Effector memory CD4-positive, alpha-beta T cell (primary cell): ENCODE data around the gene NHLH1.

Experiments
- DNase-seq, 3 donors: peaks; one replicate each; pipeline ENCODE4 v3.0.0-alpha.2; 2020
- H3K27ac ChIP-seq: 2 replicates; pipeline ENCODE4 v1.7.0; 2013; ENCODE audit warnings: mild to moderate bottlenecking, low read length, moderate library complexity; ENCODE audit not compliant: insufficient read depth, poor library complexity, severe bottlenecking
- H3K27me3 ChIP-seq: replicated peaks from 2 replicates; pipeline ENCODE4 v1.7.0; 2013; ENCODE audit warnings: mild to moderate bottlenecking, low read length; ENCODE audit not compliant: insufficient read depth, control insufficient read depth, poor library complexity, severe bottlenecking
- H3K36me3 ChIP-seq: 2 replicates; pipeline ENCODE4 v1.7.0; 2013; ENCODE audit warnings: mild to moderate bottlenecking, low read length, moderate library complexity; ENCODE audit not compliant: control insufficient read depth, insufficient read depth
- H3K4me1 ChIP-seq: 2 replicates; pipeline ENCODE4 v1.7.0; 2013; ENCODE audit warnings: low read length, mild to moderate bottlenecking; ENCODE audit not compliant: control insufficient read depth, insufficient read depth, poor library complexity, severe bottlenecking
- H3K4me3 ChIP-seq: 2 replicates; pipeline ENCODE4 v1.7.0; 2013; ENCODE audit warnings: low read length, low read depth, mild to moderate bottlenecking; ENCODE audit not compliant: insufficient read depth, poor library complexity, severe bottlenecking
- H3K9me3 ChIP-seq: 2 replicates; pipeline ENCODE4 v1.7.0; 2013; ENCODE audit warnings: mild to moderate bottlenecking, low read length, moderate library complexity; ENCODE audit not compliant: control insufficient read depth
- total RNA-seq, 3 donors: gene quantifications; one replicate each; lab custom pipeline; 2026; lab: John Stamatoyannopoulos, UW

NHLH1 gene
- total RNA-seq: 0 to 0.26 (median 0) reads per million in 3 donors

DNA sequence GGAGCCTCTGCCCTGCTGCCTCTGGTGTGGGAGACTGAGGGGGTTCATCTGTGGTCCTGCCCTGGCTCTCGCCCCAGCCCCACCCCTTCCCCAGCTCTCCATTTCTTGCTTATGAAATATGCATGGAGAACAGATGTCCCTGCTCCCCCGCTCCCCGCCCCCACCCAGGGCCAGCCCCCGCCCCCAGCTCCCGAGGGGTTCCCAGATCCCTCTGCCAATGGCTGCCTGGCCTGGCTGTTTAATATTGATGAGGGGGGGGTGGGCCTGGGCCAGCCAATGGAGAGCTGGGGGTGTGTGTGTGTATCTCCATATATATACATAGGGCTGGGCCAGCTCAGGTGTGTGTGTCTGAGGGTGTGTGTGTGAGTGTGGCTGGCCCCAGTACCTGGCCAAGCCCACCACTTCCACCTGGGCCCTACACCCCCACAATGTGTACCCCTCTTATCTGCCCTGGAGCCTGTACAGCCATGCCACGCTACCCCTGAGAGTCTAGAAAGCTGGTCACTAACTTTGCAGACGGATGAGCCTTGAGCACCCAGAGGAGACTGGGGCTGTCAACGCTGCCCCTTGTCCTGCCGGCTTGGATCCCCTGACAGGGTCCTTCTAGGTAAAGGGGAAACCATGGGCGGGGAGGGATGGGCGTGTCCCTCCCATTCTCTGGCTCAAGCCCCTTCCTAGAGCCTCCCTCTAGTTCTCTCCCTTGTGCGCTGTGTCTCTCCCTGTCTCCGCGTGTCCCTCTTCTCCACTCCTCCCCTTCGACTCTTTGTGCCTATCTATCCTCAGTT, at the start of gene NHLH1:
NHLH1 (plus strand) TSS at position 341 of the 785 bp plus-strand sequence. CDS start 3,661 bp downstream, outside the sequence.
- Histone ChIP-seq H3K4me3 (no peak within 1 kb of the TSS), H3K4me1 (no peaks in the 10 kb centered on the region), H3K9me3 (no peaks in the 10 kb centered on the region), H3K36me3 (no peaks in the 10 kb centered on the region), H3K27ac (no peak within 1 kb of the TSS), H3K27me3 (no peaks in the 10 kb centered on the region)
- no peak for DNase-seq

GRCh38 chr1:160322831-160323230, 44.0 kb upstream of the NHLH1 start:
- no peak for DNase-seq
- no peaks in the 10 kb centered on the region for H3K27me3 ChIP-seq
- H3K9me3 ChIP-seq: no peaks in the 10 kb centered on the region
- H3K4me1 ChIP-seq: no peaks in the 10 kb centered on the region
- peaks cover 52% of the 10 kb centered on the region for H3K36me3 ChIP-seq
- H3K27ac ChIP-seq: no peak overlapping the region
- no peak overlapping the region for H3K4me3 ChIP-seq

DNA sequence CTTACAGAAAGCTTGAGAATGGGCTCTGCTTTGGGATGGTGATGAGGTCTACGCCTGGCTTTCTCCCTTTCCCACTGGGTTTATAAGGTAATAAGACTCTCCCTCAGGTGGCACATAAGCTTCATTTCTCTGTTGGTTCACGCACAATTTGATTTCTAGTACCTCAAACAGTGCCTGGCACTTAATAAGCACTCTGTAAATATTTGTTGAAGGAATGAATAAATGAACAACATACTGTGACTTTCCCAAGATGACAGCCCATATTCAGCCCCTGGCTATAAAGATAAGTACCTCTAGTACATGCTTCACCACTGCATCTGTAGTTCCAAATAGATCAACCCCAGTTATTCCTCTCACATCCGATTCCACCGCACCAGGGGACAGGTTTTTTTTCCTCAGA, 41.6 kb upstream of the NHLH1 start:
- no peak for DNase-seq
- H3K27me3 ChIP-seq: no peaks in the 10 kb centered on the region
- H3K9me3 ChIP-seq: no peaks in the 10 kb centered on the region
- no peaks in the 10 kb centered on the region for H3K4me1 ChIP-seq
- H3K27ac ChIP-seq: no peak overlapping the region
- H3K4me3 ChIP-seq: no peak overlapping the region
- H3K36me3 ChIP-seq: peaks cover 61% of the 10 kb centered on the region

DNA sequence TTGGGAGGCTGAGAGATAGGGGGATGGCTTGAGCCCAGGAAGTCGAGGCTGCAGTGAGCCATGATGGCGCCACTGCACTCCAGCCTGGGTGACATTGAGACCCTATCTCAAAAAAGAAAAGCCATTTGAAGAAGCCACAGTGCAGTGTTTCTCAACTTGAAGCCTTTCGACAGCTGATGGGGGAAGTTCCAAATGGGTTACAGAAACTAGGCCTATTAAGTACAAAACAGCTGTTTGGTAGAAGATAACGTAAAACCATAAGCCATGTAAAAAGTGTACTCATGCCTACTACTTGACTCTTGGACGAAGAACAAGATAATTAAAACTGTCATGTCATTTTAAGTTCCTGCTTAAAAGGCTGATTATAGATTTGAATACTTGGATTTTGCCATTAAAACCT, 40.5 kb upstream of the NHLH1 start:
- no peaks in the 10 kb centered on the region for H3K27me3 ChIP-seq
- peaks cover 72% of the 10 kb centered on the region for H3K36me3 ChIP-seq
- no peaks in the 10 kb centered on the region for H3K4me1 ChIP-seq
- H3K4me3 ChIP-seq: no peak overlapping the region
- no peaks in the 10 kb centered on the region for H3K9me3 ChIP-seq
- no peak for DNase-seq
- H3K27ac ChIP-seq: no peak overlapping the region

DNA sequence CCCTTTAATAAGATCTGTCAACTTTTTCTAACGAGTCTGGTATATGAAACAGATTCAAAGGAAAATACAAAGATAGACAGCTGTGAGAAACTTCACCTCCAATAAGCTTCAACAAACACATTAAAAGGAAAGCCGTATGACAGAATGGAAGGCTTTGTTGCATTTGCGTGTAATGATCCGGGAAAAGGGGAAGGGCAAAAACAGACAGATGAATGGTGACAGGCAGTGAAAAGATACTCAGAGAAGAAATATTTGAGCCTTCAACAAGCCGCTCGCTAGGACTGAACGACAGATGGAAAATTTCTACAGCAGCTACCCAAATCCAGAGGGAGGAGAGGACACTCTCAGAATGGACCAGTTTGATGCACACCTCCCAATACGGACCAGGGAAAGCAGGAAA, 38.7 kb upstream of the NHLH1 start:
- Histone ChIP-seq H3K27ac (peak overlapping the region; percentile 3), H3K27me3 (no peaks in the 10 kb centered on the region), H3K4me1 (no peaks in the 10 kb centered on the region), H3K36me3 (peaks cover 74% of the 10 kb centered on the region), H3K4me3 (no peak overlapping the region), H3K9me3 (no peaks in the 10 kb centered on the region)
- no peak for DNase-seq

DNA sequence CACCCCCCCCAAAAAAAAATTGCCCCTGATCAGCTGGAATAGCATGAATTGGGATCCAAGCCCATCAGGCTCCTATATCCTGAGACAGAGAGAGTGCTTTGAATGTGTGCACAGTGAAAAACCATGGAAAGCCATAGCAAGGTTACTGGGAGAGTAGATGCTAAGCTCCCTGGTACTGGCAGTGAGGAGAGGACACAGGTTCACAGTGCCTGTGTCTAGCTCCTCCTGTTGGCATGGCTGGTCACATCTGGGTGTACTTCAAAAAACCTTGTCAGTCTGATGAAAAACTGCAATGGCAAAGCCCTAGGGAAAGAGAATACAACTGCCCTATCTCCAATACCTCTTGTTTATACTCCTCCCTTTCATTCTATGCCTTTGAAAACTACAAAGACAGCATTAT, 36.8 kb upstream of the NHLH1 start:
- Histone ChIP-seq H3K4me1 (no peaks in the 10 kb centered on the region), H3K4me3 (no peak overlapping the region), H3K27ac (no peak overlapping the region), H3K9me3 (no peaks in the 10 kb centered on the region), H3K27me3 (no peaks in the 10 kb centered on the region), H3K36me3 (peaks cover 80% of the 10 kb centered on the region)
- DNase-seq: no peak

DNA sequence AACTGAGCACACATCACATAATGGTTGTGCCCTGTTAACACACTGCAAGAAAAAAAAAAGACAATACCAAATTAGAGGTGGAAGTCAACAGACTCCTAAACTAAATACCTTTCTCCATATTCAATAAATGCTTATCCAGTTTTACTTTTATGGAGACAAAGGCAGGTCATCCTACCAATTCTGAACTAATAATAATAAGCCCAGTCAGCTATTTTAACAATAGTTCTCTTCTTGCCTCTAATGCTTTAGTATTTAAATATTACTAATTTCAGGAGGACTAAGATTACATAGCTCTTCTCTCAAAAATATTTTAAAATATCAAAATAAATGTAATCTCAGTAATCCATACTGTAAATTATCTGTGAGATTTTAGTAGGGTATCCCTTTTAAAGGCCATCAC, 34.4 kb upstream of the NHLH1 start:
- H3K27me3 ChIP-seq: no peaks in the 10 kb centered on the region
- no peak overlapping the region for H3K4me3 ChIP-seq
- no peak overlapping the region for H3K27ac ChIP-seq
- no peak for DNase-seq
- no peaks in the 10 kb centered on the region for H3K4me1 ChIP-seq
- no peaks in the 10 kb centered on the region for H3K9me3 ChIP-seq
- peaks cover 71% of the 10 kb centered on the region for H3K36me3 ChIP-seq

- Histone ChIP-seq H3K36me3 (peaks cover 49% of the 10 kb centered on the region), H3K4me1 (peaks cover 8% of the 10 kb centered on the region), H3K9me3 (no peaks in the 10 kb centered on the region), H3K27ac (no peak overlapping the region), H3K4me3 (no peak overlapping the region), H3K27me3 (no peaks in the 10 kb centered on the region)
- no peak for DNase-seq
Measured at GRCh38 chr1:160338580-160338979, 28.3 kb upstream of the NHLH1 start.

DNA sequence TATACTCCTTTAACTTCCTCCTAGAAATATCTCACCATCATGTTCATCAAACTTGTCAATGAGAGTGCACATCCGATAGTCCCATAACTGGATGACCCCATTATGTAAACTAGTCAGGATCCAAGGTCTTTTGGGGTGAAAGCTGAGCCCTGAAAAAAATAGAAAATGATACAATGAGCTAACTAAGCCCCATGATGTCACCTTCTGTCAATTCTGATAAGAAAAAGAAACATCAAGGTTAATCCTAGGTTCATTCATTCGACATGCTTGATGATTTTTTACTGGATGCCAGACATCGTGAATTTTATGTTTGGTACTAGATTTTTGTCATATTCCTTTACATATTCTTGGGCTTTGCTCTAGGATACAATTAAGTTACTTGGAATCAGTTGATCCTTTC, 26.7 kb upstream of the NHLH1 start:
- peaks cover 16% of the 10 kb centered on the region for H3K4me1 ChIP-seq
- H3K36me3 ChIP-seq: peaks cover 35% of the 10 kb centered on the region
- no peaks in the 10 kb centered on the region for H3K27me3 ChIP-seq
- no peak for DNase-seq
- H3K9me3 ChIP-seq: no peaks in the 10 kb centered on the region
- no peak overlapping the region for H3K27ac ChIP-seq
- no peak overlapping the region for H3K4me3 ChIP-seq

DNA sequence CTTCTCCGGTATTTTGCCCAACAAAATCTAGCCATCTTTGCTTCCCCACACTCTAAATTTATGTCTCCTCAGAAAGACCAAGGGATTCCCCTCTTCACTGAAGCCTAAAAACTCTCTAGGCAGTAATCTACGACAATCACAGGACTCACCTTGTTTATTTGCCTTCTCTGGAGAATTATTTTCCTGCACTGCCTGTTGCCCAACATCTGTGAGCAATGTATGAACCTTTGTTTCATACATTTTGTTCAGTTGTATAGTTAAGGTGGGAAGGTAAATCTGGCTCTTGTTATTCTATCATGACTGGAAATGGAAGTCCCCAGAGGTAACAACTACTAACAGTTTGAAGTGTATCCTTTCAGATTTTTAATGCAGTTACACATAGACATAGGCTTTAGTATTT, 26.0 kb upstream of the NHLH1 start:
- Histone ChIP-seq H3K9me3 (no peaks in the 10 kb centered on the region), H3K4me3 (no peak overlapping the region), H3K36me3 (peaks cover 35% of the 10 kb centered on the region), H3K4me1 (peaks cover 16% of the 10 kb centered on the region), H3K27ac (no peak overlapping the region), H3K27me3 (no peaks in the 10 kb centered on the region)
- no peak for DNase-seq
